NCI-H69 (cell line): ENCODE data around the gene CELA2B.
A peak's percentile ranks its signal among the peaks of the same experiment; 100 is the strongest.
"Not testable (repeated sequence)": the region's sequence is repeated elsewhere in the genome, so short reads cannot be mapped to it uniquely, and the experiment has no call there.

ENCODE experiments used
- DNase-seq: peaks from one replicate; lab custom pipeline; 2025; lab: John Stamatoyannopoulos, UW

Gene CELA2B

GRCh38 chr1:15469361-15469760 lies 6.5 kb upstream of the CELA2B start:
- no peak for DNase-seq

- DNase-seq: not testable (repeated sequence)
Measured at GRCh38 chr1:15469821-15470448, 6.0 kb upstream of the CELA2B start.

DNA sequence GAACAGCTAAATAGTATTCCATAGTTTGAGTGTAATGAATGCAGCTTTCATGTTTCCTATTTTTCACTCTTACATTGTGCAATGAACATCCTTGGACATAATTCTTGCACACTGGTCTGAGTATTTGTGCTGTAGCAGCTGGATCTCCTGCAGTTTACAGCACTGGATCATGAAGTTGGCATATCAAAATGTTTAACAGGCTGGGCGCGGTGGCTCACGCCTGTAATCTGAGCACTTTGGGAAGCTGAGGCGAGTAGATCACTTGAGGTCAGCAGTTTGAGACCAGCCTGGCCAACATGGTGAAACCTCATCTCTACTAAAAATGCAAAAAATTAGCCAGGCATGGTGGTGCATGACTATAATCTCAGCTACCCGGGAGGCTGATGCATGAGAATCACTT lies 4.8 kb upstream of the CELA2B start:
- DNase-seq: not testable (repeated sequence)

DNA sequence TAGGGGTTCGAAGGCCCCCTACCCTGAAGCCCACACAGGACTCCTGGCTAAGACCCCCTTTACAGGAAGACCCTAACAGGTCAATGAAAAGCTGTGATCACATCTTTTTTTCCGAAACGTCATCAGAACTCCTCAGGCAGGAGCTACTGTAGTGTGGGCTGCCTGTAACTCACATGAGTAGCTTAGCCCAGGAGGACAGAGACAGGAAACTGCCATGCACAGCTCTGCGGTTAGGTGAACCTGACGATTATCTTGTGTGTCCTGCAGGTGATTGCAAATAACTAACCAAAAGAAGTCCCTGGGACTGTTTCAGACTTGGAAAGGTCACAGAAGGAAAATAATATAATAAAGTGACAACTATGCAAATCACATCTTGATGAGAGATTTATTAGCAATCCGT lies 4.2 kb upstream of the CELA2B start:
- not testable (repeated sequence) for DNase-seq

GRCh38 chr1:15472587-15472986 lies 3.3 kb upstream of the CELA2B start:
- no peak for DNase-seq

GRCh38 chr1:15476927-15477326 lies 1.0 kb downstream of the CELA2B start:
- peak; percentile 2 for DNase-seq

DNA sequence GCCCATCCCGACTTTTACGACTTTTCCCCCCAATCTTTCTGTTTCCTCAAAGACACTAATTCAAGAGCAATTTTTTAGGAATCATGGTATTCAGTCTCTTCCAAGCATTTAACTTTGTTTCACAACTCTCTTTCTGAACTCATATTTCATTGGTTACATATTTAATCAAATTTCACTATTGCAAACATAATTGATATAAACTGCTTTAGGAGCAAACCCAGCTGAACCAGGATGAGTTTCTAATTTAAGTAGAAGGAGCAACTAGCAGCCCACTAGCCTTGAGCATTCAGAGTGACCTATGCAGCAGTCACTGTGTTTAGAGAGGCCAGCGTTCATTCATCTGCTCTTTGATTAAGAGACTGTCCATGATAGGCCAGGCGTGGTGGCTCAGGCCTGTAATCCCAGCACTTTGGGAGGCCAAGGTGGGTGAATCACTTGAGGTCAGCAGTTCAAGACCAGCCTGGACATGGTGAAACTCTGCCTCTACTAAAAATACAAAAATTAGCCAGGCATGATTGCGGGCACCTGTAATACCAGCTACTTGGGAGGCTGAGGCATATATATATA lies 1.8 kb downstream of the CELA2B start:
- no peak for DNase-seq

- no peak for DNase-seq
Measured at GRCh38 chr1:15479654-15480347, 3.9 kb downstream of the CELA2B start.

DNA sequence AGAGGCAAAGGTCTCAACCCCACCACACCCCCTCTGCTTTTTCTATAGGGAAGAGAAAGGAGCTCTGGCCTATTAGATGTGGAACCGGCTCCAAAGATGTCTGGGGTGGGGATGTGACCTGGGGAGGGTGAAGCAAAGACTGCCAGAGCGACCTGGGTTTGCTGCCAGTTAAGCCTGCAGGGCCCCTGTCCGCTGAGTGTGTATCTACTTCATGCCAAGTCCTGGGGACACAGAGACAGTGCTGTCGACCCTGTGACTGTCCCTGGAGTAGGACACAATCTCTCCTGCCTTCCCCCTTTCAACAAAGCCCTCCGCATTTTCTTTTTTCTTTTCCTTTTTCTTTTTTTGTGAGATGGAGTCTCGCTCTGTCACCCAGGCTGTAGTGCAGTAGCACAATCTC lies 6.6 kb downstream of the CELA2B start:
- not testable (repeated sequence) for DNase-seq

DNA sequence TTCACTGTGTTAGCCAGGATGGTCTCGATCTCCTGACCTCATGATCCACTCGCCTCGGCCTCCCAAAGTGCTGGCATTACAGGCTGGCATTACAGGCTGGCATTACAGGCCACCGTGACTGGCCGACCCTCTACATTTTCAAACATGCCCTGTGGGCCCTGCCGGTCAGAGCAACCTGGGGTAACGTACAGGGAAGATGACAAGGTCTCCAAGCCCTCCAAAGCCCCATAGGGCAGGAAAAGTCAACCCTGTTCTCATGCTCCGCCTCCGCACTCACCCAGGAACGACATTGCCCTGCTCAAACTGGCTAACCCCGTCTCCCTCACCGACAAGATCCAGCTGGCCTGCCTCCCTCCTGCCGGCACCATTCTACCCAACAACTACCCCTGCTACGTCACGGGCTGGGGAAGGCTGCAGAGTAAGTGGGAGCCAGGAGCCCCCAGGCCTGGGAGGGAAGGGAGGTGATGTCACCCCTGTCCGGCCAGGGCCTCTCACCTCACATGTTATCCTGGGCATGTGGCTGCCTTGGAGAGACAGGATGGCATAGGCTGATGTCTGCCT lies 7.2 kb downstream of the CELA2B start:
- DNase-seq: not testable (repeated sequence)

DNA sequence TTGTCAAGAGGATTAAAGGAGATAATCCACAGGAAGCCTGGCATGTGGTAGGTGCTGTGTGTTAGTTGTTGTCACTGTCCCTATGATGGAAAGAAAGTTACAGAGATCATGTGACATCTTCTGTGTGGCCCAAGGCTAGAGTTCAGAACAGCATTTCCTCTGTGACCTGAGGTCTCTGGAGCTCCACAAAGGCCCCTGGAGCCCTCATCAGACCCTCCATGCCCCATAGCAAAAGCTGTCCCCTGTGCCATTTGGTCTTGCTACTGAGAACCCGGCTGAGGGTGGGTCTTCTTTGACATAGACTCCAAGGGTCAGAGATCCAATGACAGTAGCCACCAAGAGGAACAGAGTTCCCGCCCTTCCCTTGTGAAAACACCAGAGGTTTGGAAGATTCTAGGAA lies 8.1 kb downstream of the CELA2B start:
- no peak for DNase-seq

DNA sequence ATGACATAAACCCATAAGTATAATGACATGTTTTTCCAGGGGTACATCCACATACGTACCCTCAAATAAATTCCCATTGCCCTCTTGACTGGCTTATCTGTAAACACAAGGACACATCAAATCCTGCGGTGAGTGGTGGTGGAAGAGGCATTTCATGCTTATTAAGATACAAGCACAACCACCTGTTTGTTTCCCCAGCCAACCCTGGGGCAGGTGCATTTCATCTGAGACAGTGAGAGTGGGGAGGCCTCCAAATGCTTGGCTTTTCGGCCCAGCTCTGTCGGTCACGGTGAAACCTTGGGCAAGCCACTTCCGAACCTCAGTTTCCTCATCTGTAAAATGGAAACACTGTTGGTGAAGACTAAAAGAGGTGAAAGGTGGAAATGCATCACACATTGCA lies 8.5 kb downstream of the CELA2B start:
- DNase-seq: not testable (repeated sequence)

DNA sequence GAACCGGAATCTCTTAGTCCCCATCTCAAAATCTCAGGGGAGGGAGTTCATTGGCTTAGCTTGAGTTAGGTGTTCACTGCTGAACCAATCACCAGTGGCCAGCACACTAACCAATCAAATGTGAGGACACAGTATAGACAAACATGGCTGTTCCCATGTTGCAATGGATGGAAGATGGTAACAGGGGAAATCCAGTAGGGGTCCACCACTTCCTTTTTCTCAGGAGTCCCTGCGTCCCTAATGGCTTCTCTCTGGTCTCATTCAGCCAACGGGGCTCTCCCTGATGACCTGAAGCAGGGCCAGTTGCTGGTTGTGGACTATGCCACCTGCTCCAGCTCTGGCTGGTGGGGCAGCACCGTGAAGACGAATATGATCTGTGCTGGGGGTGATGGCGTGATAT lies 9.7 kb downstream of the CELA2B start:
- no peak for DNase-seq

- DNase-seq: not testable (repeated sequence)
Measured at GRCh38 chr1:15486844-15487610, 11.1 kb downstream of the CELA2B start.

DNA sequence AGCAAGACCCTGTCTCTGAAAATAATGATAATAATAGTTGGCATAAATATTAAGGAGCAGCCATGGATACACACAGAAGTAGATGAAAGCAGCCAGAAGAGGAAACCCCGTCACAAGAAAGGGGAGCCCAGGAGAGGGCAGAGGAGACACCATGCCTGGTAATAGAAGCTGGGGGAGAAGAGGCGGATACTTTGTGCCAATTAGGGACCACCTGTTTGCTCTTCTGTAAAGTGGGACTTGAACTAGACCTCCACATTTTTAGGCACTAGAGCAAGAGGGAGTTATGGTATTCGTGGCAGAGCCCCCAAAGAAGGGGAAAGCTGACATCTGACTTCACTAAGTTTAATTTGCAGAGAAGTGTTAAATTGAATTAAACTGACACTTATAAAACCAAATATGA lies 12.5 kb downstream of the CELA2B start:
- DNase-seq: no peak

GRCh38 chr1:15489052-15489736 lies 13.3 kb downstream of the CELA2B start:
- no peak for DNase-seq

DNA sequence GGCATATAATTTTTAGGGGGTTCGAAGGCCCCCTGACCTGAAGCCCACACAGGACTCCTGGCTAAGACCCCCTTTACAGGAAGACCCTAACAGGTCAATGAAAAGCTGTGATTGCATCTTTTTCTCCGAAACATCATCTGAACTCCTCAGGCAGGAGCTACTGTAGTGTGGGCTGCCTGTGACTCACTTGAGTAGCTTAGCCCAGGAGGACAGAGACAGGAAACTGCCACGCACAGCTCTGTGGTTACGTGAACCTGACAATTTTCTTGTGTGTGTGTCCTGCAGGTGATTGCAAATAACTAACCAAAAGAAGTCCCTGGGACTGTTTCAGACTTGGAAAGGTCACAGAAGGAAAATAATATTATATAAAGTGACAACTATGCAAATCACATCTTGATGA lies 15.1 kb downstream of the CELA2B start:
- not testable (repeated sequence) for DNase-seq

DNA sequence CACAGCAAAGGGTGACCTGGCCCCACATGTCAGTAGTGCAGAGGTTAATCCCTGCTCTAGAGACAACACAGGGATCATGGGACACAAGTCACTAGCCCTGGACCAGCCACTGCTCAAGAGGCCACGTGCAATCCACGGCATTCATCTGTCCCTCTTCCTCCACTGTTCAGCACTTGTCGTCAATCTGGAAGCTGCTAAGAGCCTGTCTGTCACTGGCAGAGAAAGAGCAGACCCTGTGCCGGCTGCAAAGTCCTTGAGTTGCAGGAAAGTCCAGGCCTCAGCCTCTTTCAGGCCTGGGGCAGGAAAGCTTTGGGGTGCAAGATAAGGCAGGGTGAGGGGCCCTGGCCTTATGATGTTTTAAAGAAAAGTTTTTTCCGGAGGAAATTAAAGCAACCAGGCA lies 16.7 kb downstream of the CELA2B start:
- no peak for DNase-seq

DNA sequence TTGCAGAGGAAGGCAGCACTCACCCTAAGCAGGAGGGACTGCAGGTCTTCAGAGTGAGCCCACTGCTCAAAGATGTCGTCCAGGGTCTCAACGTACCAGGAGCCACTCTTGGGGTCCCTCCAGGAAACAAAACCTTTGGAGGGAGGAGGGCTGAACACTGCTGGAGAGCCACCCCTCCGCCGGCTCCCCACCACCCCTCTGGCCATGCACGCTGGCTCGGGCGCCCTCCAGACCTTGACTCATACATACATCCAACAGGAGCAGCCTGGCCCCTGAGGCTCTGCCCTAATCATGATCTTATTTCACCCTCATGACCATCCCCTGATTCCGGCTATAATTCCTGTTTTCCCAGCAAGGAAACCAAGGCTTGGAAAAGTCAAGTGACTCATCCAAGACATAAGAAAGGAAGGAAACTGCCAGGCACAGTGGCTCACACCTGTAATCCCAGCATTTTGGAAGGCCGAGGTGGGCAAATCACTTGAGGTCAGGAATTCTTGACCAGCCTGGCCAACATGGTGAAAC lies 18.0 kb downstream of the CELA2B start:
- no peak for DNase-seq

- DNase-seq: no peak
Measured at GRCh38 chr1:15500184-15501178, 24.6 kb downstream of the CELA2B start.
